Measurements from ENCODE around the gene FHAD1. TPM values are rescaled to one million over a fixed set of nuclear protein-coding genes. Genes with fewer than 3 reads are reported as not detected.

The FHAD1 gene
- total RNA-seq, 1 donor from 2014 or later, result 0.31 TPM

GRCh38 chr1:15345705-15346345, 98.8 kb downstream of the FHAD1 start:
- no peak for DNase-seq

- no peak for DNase-seq
Observed at GRCh38 chr1:15346346-15347030, 99.5 kb downstream of the FHAD1 start.

- no peak for DNase-seq
Observed at GRCh38 chr1:15347182-15347581, 100.2 kb downstream of the FHAD1 start.

- no peak for DNase-seq
Observed at GRCh38 chr1:15348648-15349047, 101.6 kb downstream of the FHAD1 start.

GRCh38 chr1:15349133-15349532, 102.1 kb downstream of the FHAD1 start:
- no peak for DNase-seq

DNA sequence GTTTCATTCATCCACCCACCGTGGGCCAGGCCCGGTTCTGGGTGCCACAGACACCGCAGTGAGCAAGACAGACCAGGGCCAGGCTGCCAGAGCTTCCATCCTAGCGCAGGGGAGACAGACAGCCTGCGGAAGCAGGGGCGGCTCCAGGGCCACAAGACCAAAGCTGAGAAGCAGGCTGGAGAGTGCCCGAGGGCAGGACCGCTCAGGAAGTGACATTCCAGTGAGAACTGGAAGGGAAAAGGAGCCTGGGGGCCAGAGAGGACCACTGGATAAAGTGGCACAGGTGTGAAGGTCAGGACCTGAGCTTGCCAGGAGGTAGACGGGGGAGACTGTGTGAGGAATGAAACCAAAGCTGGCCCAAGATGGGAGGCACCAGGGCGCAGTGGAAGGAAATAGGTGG, 103.1 kb downstream of the FHAD1 start:
- DNase-seq, result no peak

- DNase-seq, result no peak
Observed at GRCh38 chr1:15350551-15351200, 103.7 kb downstream of the FHAD1 start.

- DNase-seq, result no peak
Observed at GRCh38 chr1:15351310-15351709, 104.3 kb downstream of the FHAD1 start.

- DNase-seq, result no peak
Observed at GRCh38 chr1:15352128-15352957, 105.3 kb downstream of the FHAD1 start.

GRCh38 chr1:15353839-15354579, 107.0 kb downstream of the FHAD1 start:
- no peak for DNase-seq

DNA sequence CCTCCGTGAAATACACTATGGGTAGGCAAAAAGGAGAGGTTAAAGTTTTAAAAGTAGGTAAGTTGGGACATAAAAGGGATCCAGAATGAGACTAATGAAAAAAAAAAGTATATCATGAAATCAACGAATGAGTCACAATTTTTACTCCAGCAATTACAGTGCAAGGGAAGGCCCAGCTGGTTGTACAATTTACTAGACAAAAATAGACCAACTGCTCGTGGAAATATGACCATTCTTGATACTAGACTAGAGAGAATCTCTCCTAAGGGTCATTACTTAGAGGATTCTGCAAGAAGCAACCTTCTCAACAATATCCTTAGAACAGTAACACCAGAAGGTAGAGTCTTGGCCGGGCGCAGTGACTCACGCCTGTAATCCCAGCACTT, 107.5 kb downstream of the FHAD1 start:
- no peak for DNase-seq

DNA sequence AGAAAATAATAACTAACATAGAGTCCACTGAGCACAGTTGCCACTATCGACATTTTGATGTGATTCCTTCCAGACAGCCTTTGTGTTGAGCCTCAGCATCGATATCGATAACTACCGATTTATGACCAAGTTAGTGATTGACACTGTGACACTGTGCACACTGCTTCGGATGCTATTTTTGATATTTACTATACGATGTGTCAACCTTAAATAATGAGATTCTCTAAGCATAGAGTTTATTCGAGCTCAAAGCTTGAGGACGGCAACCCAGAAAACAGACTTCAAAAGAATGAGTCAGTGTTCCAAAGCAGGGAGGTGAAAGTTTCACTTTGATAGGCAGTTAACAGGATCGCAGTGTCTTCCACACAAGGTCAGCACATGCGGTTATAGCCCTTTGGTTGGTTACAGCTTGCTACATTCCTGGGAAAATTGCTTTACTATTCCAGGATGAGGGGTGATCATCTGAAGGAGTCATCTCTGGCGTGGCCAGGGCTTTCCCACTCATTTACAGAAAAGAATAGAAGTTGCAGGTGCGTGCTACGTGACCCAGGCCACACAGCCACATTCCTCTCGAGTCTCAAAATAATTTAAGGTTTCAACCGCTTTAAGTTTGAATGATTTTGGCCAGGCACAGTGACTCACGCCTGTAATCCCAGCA, 109.1 kb downstream of the FHAD1 start:
- DNase-seq, result no peak

DNA sequence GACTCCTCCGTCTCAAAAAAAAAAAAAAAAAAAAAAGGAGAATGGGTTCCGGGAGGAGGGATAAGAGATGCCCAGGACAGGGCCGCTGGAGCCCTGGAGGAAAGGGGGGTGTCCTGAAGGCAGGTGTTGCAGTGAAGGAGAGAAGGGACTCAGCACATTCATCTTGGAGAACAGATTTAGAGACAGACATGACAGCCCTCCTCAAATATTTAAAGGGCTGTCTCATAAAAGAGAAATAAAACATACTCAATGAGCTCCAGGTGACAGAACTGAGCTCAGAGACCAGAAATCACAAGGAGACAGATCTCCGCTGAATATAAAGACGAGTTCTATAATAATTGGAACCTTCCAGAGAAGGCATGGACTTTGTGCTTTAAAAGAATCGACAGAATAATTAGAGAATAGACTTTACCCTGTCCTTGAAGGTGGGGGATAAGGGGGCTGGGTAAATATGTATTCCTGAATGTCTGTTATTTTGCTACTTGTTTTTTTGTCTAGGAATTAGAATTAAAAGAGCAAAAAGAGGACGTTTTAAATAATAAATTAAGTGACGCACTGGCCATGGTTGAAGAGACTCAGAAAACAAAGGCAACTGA, 110.7 kb downstream of the FHAD1 start:
- DNase-seq, result no peak

- DNase-seq, result no peak
Observed at GRCh38 chr1:15358565-15359133, 111.6 kb downstream of the FHAD1 start.

- DNase-seq, result no peak
Observed at GRCh38 chr1:15360700-15361099, 113.7 kb downstream of the FHAD1 start.

DNA sequence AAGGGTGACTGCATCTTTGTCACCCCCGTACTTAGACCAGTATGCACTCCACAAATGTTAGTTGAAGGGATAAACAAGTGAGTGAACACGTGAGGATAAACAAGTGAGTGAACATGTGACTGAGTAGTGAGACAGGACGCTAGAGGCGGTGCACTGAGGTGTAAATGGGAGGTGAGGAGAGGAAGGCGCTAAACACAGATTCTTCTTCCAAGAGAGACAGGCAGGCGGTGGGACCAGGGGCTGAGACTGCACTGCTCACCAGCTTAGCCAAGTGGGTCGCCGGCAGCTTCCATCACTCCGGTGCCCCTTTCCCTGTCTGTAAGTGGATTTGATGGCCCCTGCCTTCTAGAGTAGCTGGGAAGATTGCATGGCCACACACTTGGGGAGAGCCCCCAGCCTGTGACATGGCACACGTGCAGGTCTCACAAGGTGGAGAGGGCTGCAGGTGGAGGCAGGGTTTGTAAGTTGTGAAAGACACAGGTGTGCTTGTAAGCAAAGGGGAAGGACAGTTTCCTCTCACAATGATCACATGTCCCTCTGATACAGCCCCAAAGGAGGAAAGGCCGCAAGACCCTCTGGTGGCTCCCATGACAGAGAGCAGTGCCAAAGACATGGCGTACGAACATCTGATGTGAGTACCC, 115.2 kb downstream of the FHAD1 start:
- no peak for DNase-seq

GRCh38 chr1:15362737-15363128, 115.7 kb downstream of the FHAD1 start:
- DNase-seq, result no peak

- no peak for DNase-seq
Observed at GRCh38 chr1:15364740-15365139, 117.7 kb downstream of the FHAD1 start.

DNA sequence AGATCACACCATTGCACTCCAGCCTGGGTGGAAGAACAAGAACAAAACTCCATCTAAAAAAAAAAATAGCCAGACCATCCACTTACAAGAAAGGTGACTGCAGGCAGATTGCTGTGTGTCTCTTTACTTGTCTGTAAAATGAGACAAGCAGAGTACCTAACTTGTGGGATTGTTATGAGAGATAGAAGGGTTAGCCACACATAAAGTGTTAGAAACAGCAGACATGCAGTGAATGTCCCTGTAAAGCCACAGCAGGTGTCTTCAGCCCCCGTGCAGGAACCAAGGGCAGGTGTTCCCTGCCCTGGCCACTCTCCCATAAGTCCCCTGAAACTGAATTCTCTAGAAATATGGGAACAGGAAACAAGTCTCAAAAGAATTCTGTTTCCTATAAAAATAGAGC, 121.9 kb downstream of the FHAD1 start:
- DNase-seq, result no peak

DNA sequence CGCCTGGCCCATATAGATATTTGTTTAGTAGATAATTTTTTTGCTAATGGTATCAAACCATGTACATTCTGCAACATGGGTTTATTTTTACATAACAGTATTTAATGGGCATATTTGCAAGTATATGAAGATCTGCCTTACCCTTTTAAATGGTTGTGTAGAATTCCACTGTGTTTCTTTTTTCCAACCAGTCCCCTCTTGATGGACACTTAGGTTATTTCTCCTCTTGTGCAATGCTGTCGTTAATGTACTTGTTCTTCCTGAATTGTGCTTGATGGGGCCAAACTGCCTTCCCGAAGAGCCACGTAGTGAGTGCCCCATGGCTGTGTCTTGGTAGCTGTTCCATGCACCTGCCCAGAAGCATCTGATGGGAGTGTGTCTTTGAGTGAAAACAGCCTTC, 123.2 kb downstream of the FHAD1 start:
- no peak for DNase-seq

Data from occipital lobe (tissue), 2 donors.